GM19025 (cell line): Measurements from ENCODE around the gene ARHGAP4.

Source experiments
- ATAC-seq: cut with Tn5 transposase; IDR thresholded peaks from one replicate; pipeline ENCODE4 v1.9.1; 2021; ENCODE audit warnings: mild to moderate bottlenecking, low read depth, moderate library complexity; ENCODE audit not compliant: unreplicated experiment

The ARHGAP4 gene

GRCh38 chrX:153908219-153908860, 17.7 kb downstream of the ARHGAP4 start:
- ATAC-seq: no peak

DNA sequence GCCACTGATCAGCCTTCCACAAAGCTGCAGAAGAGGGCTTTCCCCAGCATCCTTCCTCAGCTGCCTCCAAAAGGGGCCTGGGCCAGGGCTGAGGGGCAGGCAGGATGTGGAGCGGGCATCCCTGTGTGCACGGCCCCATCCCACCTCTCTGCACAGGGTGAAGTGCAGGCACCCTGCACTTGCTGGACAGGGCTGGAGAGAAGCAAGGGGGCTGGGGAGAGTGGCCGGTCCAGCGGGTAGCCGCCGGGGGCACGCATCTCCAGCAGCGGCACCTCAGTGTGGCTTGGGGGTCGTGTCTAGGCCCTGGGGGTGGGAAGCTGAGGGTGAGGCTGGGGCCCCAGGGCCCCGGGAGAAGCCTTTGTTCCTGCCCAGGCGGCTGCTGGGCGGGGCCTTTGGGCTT, 18.6 kb downstream of the ARHGAP4 start:
- no peak for ATAC-seq

- ATAC-seq: no peak
Observed at GRCh38 chrX:153906126-153906917, 19.7 kb downstream of the ARHGAP4 start.

DNA sequence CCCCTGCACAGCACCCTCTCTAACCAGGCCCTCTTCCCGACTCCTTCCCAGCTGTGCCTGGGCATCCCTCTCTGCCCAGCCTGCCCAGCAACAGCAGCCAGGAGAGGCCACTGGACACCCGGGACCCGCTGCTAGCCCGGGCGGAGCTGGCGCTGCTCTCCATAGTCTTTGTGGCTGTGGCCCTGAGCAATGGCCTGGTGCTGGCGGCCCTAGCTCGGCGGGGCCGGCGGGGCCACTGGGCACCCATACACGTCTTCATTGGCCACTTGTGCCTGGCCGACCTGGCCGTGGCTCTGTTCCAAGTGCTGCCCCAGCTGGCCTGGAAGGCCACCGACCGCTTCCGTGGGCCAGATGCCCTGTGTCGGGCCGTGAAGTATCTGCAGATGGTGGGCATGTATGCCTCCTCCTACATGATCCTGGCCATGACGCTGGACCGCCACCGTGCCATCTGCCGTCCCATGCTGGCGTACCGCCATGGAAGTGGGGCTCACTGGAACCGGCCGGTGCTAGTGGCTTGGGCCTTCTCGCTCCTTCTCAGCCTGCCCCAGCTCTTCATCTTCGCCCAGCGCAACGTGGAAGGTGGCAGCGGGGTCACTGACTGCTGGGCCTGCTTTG, 20.5 kb downstream of the ARHGAP4 start:
- ATAC-seq: no peak

DNA sequence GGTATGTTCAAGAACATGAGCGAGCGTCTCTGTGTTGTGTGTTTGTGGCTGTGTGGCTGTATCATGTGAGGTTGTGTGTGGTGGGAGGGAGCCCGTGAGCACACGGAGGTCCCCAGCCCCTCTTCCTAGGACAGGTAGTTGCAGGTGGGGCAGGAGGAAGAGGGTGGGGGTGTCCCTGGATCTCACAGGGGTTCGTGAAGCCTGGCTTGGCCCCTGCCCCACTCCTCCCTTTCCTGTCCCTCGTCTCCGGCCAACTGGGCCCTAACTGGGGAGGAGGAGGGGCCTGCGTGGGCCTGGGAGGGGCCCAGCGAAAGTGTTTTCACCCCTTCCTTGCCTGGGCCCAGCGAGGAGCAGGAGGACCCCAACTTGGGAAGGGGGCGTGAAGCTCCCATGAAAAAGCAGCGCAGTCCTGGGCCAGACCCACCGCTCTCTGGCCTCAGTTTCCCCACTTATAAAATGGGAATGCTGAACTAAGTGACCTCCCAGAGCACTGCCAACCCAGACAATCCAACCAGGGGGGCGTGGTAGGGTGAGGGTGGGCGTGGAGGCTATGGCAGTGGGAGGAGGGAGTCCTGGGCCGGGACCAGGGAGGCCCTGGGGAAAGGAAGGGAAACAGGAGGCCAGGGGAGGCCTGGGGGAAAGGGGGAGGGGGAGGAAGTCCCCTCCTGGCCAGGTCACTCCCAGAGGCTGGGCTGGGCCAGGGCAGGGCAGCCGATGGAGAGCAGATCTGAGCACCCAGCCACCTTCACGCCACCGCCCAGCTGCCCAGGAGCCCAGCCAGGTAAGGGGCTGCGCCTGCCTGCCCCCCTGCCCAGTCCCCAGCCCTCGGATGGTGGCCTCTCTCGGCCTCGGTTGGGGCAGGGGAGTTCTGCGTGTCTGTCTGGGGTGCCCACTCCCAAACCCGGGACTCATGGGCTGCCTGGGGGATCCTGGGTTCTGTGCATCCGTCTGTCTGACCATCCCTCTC, 21.8 kb downstream of the ARHGAP4 start, which contains the start of gene AVPR2:
TSS of gene AVPR2 (plus strand) at position 683 of the 967 bp plus-strand sequence. CDS start 473 bp downstream, outside the sequence.
- ATAC-seq: no peak

- ATAC-seq: no peak
Observed at GRCh38 chrX:153903238-153903980, 22.7 kb downstream of the ARHGAP4 start.

GRCh38 chrX:153902385-153902784, 23.7 kb downstream of the ARHGAP4 start:
- no peak for ATAC-seq

DNA sequence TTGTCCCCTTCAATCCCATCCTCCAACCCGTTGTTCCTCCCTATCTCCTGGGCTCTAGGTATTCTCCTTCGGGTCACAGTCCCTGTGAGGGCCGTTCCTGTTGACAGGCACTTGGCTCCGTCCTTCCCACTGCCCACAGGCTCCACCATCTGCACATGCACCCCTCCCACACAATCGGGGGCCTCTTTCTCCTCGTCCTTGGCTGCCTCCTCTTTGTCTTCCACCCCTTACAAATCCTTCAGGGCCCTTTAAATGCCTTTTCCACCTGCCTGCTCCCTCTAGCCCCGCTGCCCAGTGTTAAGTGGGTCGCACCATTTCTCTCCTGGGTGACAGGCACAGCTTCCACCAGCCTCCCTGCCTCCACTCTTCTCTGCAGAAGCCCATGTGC, 24.3 kb downstream of the ARHGAP4 start:
- no peak for ATAC-seq

GRCh38 chrX:153900831-153901752, 25.0 kb downstream of the ARHGAP4 start:
- ATAC-seq: no peak

GRCh38 chrX:153897899-153898298, 28.2 kb downstream of the ARHGAP4 start:
- no peak for ATAC-seq

DNA sequence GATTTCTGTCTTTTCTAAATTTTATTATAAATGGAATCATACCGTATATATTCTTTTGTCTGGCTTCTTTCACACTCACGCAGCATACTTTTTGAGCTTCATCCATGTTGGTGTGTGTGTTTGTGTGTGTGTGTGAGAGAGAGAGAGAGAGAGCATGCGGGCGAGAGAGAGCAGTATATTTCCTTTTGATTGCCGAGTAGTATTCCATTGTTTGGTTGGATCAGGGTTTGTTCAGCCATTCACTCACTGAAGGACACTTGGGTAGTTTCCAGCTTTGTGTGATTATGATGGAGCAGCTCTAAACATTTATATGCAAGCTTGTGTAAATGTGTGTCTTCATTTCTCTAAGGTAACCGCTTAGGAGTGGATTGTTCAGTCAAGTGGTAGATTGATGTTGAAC, 36.9 kb downstream of the ARHGAP4 start:
- ATAC-seq: no peak

DNA sequence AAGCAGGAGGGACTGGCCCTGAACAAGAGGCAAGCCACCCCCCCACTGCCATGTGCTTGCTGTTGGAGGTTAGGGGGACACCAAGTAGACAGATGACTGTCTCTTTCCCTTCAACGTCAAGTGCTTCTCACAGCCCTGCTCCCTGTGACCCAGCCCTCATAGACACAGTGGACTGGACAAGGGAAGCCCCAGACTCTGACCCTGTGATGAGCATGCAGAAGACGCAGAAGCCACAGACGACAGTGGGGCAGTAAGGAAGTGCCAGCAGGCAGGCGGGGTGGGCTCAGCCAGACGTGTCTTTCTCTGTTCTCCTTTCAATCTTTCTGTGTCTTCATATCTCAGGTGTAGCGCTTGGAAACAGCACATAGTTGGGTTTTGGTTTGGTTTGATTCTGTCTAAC, 37.7 kb downstream of the ARHGAP4 start:
- ATAC-seq: no peak

GRCh38 chrX:153887385-153887784, 38.7 kb downstream of the ARHGAP4 start:
- ATAC-seq: no peak

DNA sequence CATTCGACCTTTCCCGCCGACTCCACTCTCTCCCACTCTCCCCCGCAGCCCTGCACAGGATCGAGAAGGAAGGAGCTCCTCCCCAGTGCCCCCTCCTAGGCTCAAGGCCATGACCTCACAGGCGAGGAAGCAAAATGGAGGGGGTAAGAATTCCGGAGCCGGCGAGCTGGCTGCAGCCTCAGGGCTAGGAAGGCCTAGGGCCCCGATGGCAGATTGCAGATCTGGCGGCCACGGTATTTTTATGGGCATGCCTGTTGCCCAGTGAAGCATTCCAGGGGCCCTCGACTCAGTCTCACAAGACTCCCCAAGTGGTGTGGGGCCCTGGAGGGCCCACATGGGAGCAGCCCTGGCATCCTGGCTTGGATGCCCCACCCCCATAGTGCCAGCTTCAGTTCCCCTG, 39.1 kb downstream of the ARHGAP4 start:
- ATAC-seq: no peak

DNA sequence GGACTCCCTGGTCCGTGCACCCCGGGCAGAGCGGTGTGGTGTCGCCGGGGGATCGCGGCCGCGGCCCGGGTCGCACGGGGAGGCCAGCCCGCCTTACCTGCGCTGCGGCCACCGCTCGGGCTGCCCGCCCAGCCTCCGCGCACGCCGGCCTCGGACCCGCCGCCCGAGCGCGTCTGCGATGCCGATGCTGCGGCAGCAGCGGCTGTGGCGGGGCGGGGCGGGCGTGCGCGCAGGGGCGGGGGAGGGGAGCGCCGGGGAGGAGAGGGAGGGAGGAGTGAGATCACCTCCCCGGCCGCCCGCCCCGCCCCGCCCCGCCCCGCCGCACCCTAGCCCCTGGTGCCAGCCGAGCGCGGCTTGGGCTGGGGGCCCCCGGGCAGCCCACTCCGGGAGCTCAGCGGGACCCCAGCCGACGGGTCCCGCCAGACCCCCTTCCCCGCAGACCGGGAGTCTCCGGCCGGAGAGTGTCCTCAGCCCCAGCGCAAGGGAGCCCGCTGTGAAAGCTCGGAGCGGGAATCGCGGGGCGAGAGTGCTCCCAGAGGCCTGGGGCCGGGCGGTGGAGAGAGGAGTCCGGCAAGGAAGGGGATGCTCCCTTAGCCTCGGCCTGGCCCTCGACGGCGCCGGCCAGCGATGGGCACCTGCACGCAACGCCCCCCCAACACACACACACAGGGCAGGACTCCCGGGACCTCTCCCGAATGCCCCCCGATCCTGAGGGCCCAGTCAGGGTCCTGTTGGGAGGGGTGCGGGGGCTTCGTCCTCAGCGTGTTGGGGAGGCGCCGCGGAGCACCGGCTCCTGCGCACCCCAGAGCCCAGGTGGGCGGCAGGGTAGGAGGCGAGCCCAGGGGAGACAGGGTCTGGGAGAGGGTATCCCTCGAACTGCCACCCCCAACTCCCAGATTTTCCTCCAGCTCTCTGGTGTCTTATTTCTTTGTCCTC, 39.8 kb downstream of the ARHGAP4 start, which contains the start of gene L1CAM:
TSS of gene L1CAM (minus strand) at position 206 of the 936 bp plus-strand sequence. CDS start 10,337 bp downstream, outside the sequence.
- no peak for ATAC-seq

GRCh38 chrX:153885208-153885787, 40.8 kb downstream of the ARHGAP4 start:
- no peak for ATAC-seq

- no peak for ATAC-seq
Observed at GRCh38 chrX:153884590-153884989, 41.5 kb downstream of the ARHGAP4 start.
